ENCODE data around the gene FGF23. TPM values are rescaled to one million over a fixed set of nuclear protein-coding genes. Genes with fewer than 3 reads are reported as not detected.
A peak's percentile ranks its signal among the peaks of the same experiment; 100 is the strongest.

The FGF23 gene
- not detected for total RNA-seq
- long read RNA-seq, donor 1 = 0 reads
- long read RNA-seq, donor 2 = 0 reads

- Histone ChIP-seq H3K9me3 (no peaks in the 10 kb centered on the region), H3K36me3 (ENCODE audit: low read depth) (no peaks in the 10 kb centered on the region), H3K4me3 (no peak within 1 kb of the TSS), H3K4me1 (ENCODE audit: low read depth) (no peaks in the 10 kb centered on the region)
- DNase-seq (no peak), ATAC-seq (peak; percentile 24)
- TF ChIP-seq CTCF (IDR thresholded peaks at IDR 0.05) = no peak
- intact Hi-C loops (cut with DNase I, micrococcal nuclease) = no loop called here
Measured at GRCh38 chr12:4379405-4379804, at the start of gene FGF23. TSS of gene FGF23 (minus strand) at chr12:4379712. CDS start at chr12:4379582, 130 bp downstream.

GRCh38 chr12:4424422-4424821 is 44.9 kb upstream of the FGF23 start:
- no peaks in the 10 kb centered on the region for H3K9me3 ChIP-seq
- ATAC-seq (no peak), DNase-seq (no peak)
- no peaks in the 10 kb centered on the region for H3K36me3 ChIP-seq (ENCODE audit: low read depth)
- no peak overlapping the region for H3K4me3 ChIP-seq
- H3K4me1 ChIP-seq (ENCODE audit: low read depth) = no peaks in the 10 kb centered on the region
- intact Hi-C loops (cut with DNase I, micrococcal nuclease) = loop anchor here in 1 of 2 donors (10.0 kb wide), 1 partner anchor 120 kb away; no protein-coding TSS in a partner anchor
- TF ChIP-seq CTCF (IDR thresholded peaks at IDR 0.05) = no peak

GRCh38 chr12:4423528-4424195 is 44.1 kb upstream of the FGF23 start:
- Histone ChIP-seq H3K36me3 (ENCODE audit: low read depth) (no peaks in the 10 kb centered on the region), H3K9me3 (no peaks in the 10 kb centered on the region), H3K4me3 (no peak overlapping the region), H3K4me1 (ENCODE audit: low read depth) (no peaks in the 10 kb centered on the region)
- intact Hi-C loops (cut with DNase I, micrococcal nuclease) = loop anchor here in 1 of 2 donors (10.0 kb wide), 1 partner anchor 119 kb away; no protein-coding TSS in a partner anchor
- peak in 1 of 3 donors; percentile 18 for DNase-seq
- no peak for TF ChIP-seq CTCF (IDR thresholded peaks at IDR 0.05)
- peak; percentile 42 for ATAC-seq

GRCh38 chr12:4422985-4423384 is 43.5 kb upstream of the FGF23 start:
- DNase-seq (no peak), ATAC-seq (no peak)
- Histone ChIP-seq H3K4me1 (ENCODE audit: low read depth) (no peaks in the 10 kb centered on the region), H3K4me3 (no peak overlapping the region), H3K9me3 (no peaks in the 10 kb centered on the region), H3K36me3 (ENCODE audit: low read depth) (no peaks in the 10 kb centered on the region)
- intact Hi-C loops (cut with DNase I, micrococcal nuclease) = loop anchor here in 1 of 2 donors (10.0 kb wide), 1 partner anchor 118 kb away; no protein-coding TSS in a partner anchor
- TF ChIP-seq CTCF (IDR thresholded peaks at IDR 0.05) = no peak

- intact Hi-C loops (cut with DNase I, micrococcal nuclease) = loop anchor here in 1 of 2 donors (10.0 kb wide), 1 partner anchor 117 kb away; no protein-coding TSS in a partner anchor
- TF ChIP-seq CTCF (IDR thresholded peaks at IDR 0.05) = no peak
- ATAC-seq (peak; percentile 42), DNase-seq (peak in 1 of 3 donors; percentile 51)
- Histone ChIP-seq H3K9me3 (no peaks in the 10 kb centered on the region), H3K4me1 (ENCODE audit: low read depth) (no peaks in the 10 kb centered on the region), H3K36me3 (ENCODE audit: low read depth) (no peaks in the 10 kb centered on the region), H3K4me3 (no peak overlapping the region)
Measured at GRCh38 chr12:4421590-4422031, 42.1 kb upstream of the FGF23 start.

Measured in mucosa of descending colon (tissue), 3 donors.